Neural cell (in vitro differentiated cells): ENCODE measurements around the gene SLC25A42. TPM values are rescaled to one million over a fixed set of nuclear protein-coding genes. Genes with fewer than 3 reads are reported as not detected.

Source experiments
- H2AFZ ChIP-seq: fragments of 200-600, 300-800 bp; sonication (generic), shearing (Covaris generic); 2 replicates; pipeline ENCODE4 v1.6.0; 2014; ENCODE audit warnings: low read depth, mild to moderate bottlenecking, antibody characterized with exemption, low read length, moderate library complexity
- H3F3A ChIP-seq: fragments of 200-600 bp; shearing (Covaris generic); 2 replicates; pipeline ENCODE4 v1.6.1; 2016; ENCODE audit warnings: mild to moderate bottlenecking, moderate library complexity, mixed read lengths, antibody characterized with exemption, low read length; ENCODE audit not compliant: insufficient read depth, poor library complexity, severe bottlenecking
- H3K27ac ChIP-seq: fragments of 200-600, 300-800 bp; sonication (generic), shearing (Covaris generic); 2 replicates; pipeline ENCODE4 v1.5.1; 2014; ENCODE audit warnings: mild to moderate bottlenecking, low read length, moderate library complexity
- H3K27me3 ChIP-seq: fragments of 300-800, 200-600 bp; sonication (generic), shearing (Covaris generic); 2 replicates; pipeline ENCODE4 v1.6.0; 2014; ENCODE audit warnings: mild to moderate bottlenecking, low read depth, low read length, moderate library complexity; ENCODE audit not compliant: insufficient read depth
- H3K36me3 ChIP-seq: fragments of 300-800, 200-600 bp; sonication (generic), shearing (Covaris generic); 2 replicates; pipeline ENCODE4 v1.5.1; 2014; ENCODE audit warnings: mild to moderate bottlenecking, antibody characterized with exemption, low read length, moderate library complexity; ENCODE audit not compliant: insufficient read depth
- H3K4me2 ChIP-seq: fragments of 300-800, 200-600 bp; sonication (generic), shearing (Covaris generic); 2 replicates; pipeline ENCODE4 v1.6.0; 2014; ENCODE audit warnings: mild to moderate bottlenecking, low read length
- H3K4me3 ChIP-seq: fragments of 300-800, 200-600 bp; sonication (generic), shearing (Covaris generic); 2 replicates; pipeline ENCODE4 v1.5.1; 2014; ENCODE audit warnings: mild to moderate bottlenecking, low read length, moderate library complexity
- H3K79me2 ChIP-seq: fragments of 200-600 bp; shearing (Covaris generic); replicated peaks from 2 replicates; pipeline ENCODE4 v1.6.0; 2014; ENCODE audit warnings: mild to moderate bottlenecking, low read length, moderate library complexity; ENCODE audit not compliant: insufficient read depth
- H3K9ac ChIP-seq: fragments of 300-800, 200-600 bp; sonication (generic), shearing (Covaris generic); 2 replicates; pipeline ENCODE4 v1.6.1; 2016; ENCODE audit warnings: mild to moderate bottlenecking, low read length, mixed read lengths
- H3K9me2 ChIP-seq: fragments of 200-600 bp; shearing (Covaris generic); 2 replicates; pipeline ENCODE4 v1.6.1; 2016; ENCODE audit warnings: mild to moderate bottlenecking, low read length, mixed read lengths; ENCODE audit not compliant: insufficient read depth
- H3K9me3 ChIP-seq: fragments of 200-600, 300-800 bp; sonication (generic), shearing (Covaris generic); 2 replicates; pipeline ENCODE4 v1.6.1; 2016; ENCODE audit warnings: mild to moderate bottlenecking, mixed run types, low read length, moderate library complexity, mixed read lengths
- H4K20me1 ChIP-seq: fragments of 200-600 bp; shearing (Covaris generic); 2 replicates; pipeline ENCODE4 v1.6.1; 2016; ENCODE audit warnings: mild to moderate bottlenecking, mixed run types; ENCODE audit not compliant: insufficient read depth
- CTCF ChIP-seq: fragments of 450-650 bp; IDR thresholded peaks from 2 replicates; pipeline ENCODE4 v1.5.1; 2014; ENCODE audit warnings: antibody characterized with exemption, mild to moderate bottlenecking, moderate library complexity; ENCODE audit not compliant: poor library complexity, severe bottlenecking
- EP300 ChIP-seq: fragments of 450-650 bp; conservative IDR thresholded peaks from 2 replicates; pipeline ENCODE4 v1.6.1; 2014; ENCODE audit warnings: antibody characterized with exemption, mild to moderate bottlenecking, moderate library complexity; ENCODE audit not compliant: poor library complexity, severe bottlenecking
- EZH2 ChIP-seq: fragments of 200-600, 300-800 bp; shearing (Covaris generic), sonication (generic); IDR thresholded peaks from 2 replicates; pipeline ENCODE4 v1.6.1; 2014; ENCODE audit warnings: antibody characterized with exemption, low read length, borderline replicate concordance, mild to moderate bottlenecking; ENCODE audit not compliant: insufficient read depth, poor library complexity, severe bottlenecking
- MXI1 ChIP-seq: fragments of 450-650 bp; conservative IDR thresholded peaks from 2 replicates; pipeline ENCODE4 v1.6.1; 2014; ENCODE audit warnings: antibody characterized with exemption, mild to moderate bottlenecking; ENCODE audit not compliant: poor library complexity, severe bottlenecking
- POLR2AphosphoS5 ChIP-seq: IDR thresholded peaks from 2 replicates; pipeline ENCODE4 v1.6.1; 2012
- RAD21 ChIP-seq: fragments of 450-650 bp; conservative IDR thresholded peaks from 2 replicates; pipeline ENCODE4 v1.6.1; 2014; ENCODE audit warnings: antibody characterized with exemption, mild to moderate bottlenecking, moderate library complexity
- REST ChIP-seq: IDR thresholded peaks from 2 replicates; pipeline ENCODE4 v1.6.1; 2012; ENCODE audit warnings: borderline replicate concordance
- SMC3 ChIP-seq: fragments of 450-650 bp; conservative IDR thresholded peaks from 2 replicates; pipeline ENCODE4 v1.6.1; 2014; ENCODE audit warnings: antibody characterized with exemption, mild to moderate bottlenecking, moderate library complexity; ENCODE audit not compliant: poor library complexity
- TAF1 ChIP-seq: IDR thresholded peaks from 2 replicates; pipeline ENCODE4 v1.6.1; 2012; ENCODE audit warnings: low read depth
- polyA plus RNA-seq: library from polyadenylated mRNA; depleted of rRNA; stranded (reverse); fragments of >200 nt; gene quantifications from 2 replicates; pipeline ENCODE4 v1.2.3, GENCODE V29; 2014

Gene SLC25A42
- polyA plus RNA-seq, 1 donor from 2014 or later, result 22.7 TPM

DNA sequence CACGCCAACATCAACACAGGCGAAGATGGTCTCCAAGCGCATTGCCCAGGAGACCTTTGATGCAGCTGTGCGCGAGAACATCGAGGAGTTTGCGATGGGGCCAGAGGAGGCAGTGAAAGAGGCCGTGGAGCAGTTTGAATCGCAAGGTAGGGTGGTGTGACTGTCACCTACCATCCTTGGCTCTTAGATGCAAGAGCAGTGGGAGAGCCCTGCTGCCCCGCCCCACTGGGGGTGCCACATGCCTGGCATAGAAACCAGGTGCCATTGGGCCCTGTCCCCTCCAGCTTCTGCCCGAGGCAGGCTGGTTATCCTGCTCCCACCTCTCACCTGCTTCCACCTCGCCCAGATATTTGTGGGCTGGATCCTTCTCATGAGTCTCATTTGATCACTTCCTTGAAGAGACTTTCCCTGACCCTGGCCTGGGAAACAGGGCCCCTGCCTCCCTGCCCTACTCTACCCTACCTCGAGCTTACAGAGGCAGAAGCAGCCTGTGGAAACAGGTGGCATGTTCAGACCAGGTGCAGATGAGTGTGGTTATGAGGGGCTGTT, 21.0 kb upstream of the SLC25A42 start:
- Histone ChIP-seq H3K27ac (no peak overlapping the region), H4K20me1 (no peaks in the 10 kb centered on the region), H3K27me3 (no peaks in the 10 kb centered on the region), H3F3A (no peaks in the 10 kb centered on the region), H3K4me2 (no peak overlapping the region), H3K79me2 (no peaks in the 10 kb centered on the region), H3K36me3 (no peaks in the 10 kb centered on the region), H3K4me3 (no peak overlapping the region), H2AFZ (no peak overlapping the region), H3K9me2 (no peaks in the 10 kb centered on the region), H3K9me3 (no peaks in the 10 kb centered on the region), H3K9ac (no peak overlapping the region)
- TF ChIP-seq RAD21 (no peak), EP300 (no peak), POLR2AphosphoS5 (no peak), TAF1 (no peak), MXI1 (no peak), SMC3 (no peak)

GRCh38 chr19:19043481-19043880, 20.3 kb upstream of the SLC25A42 start:
- H3K36me3 ChIP-seq, result no peaks in the 10 kb centered on the region

More at GRCh38 chr19:19043481-19043880, 20.3 kb upstream of the SLC25A42 start:
- H3K4me3 ChIP-seq, result no peak overlapping the region
- no peak overlapping the region for H2AFZ ChIP-seq
- H4K20me1 ChIP-seq, result no peaks in the 10 kb centered on the region
- no peak for TF ChIP-seq POLR2AphosphoS5
- TF ChIP-seq EZH2, result no peak
- TF ChIP-seq CTCF, result no peak
- no peak for TF ChIP-seq REST
- no peak for TF ChIP-seq EP300
- TF ChIP-seq RAD21, result no peak
- no peak for TF ChIP-seq MXI1
- no peak for TF ChIP-seq SMC3
- TF ChIP-seq TAF1, result no peak
- H3K9me3 ChIP-seq, result no peaks in the 10 kb centered on the region
- no peak overlapping the region for H3K4me2 ChIP-seq
- H3K9me2 ChIP-seq, result no peaks in the 10 kb centered on the region
- no peaks in the 10 kb centered on the region for H3K79me2 ChIP-seq
- H3F3A ChIP-seq, result no peaks in the 10 kb centered on the region
- H3K9ac ChIP-seq, result no peak overlapping the region
- H3K27ac ChIP-seq, result no peak overlapping the region
- no peaks in the 10 kb centered on the region for H3K27me3 ChIP-seq
